Chondrocyte (in vitro differentiated cells): ENCODE data around the gene CRYBG2. TPM values are rescaled to one million over a fixed set of nuclear protein-coding genes. Genes with fewer than 3 reads are reported as not detected.

Source experiments
- DNase-seq: peaks from one replicate; pipeline ENCODE4 v3.0.0; 2021; ENCODE audit warnings: mixed read lengths, low spot score
- H3K27ac Mint-ChIP-seq: one replicate; pipeline ENCODE4 v1.8.0; 2021; ENCODE audit warnings: mild to moderate bottlenecking, moderate library complexity, mixed read lengths; ENCODE audit not compliant: unreplicated experiment
- H3K27me3 Mint-ChIP-seq: 2 replicates; pipeline ENCODE4 v1.8.0; 2021; ENCODE audit warnings: low read depth, mixed read lengths
- H3K36me3 Mint-ChIP-seq: 2 replicates; pipeline ENCODE4 v1.8.0; 2021; ENCODE audit warnings: low read depth, mixed read lengths
- H3K4me1 Mint-ChIP-seq: 2 replicates; pipeline ENCODE4 v1.8.0; 2021; ENCODE audit warnings: low read depth, mild to moderate bottlenecking, mixed read lengths
- H3K4me3 Mint-ChIP-seq: one replicate; pipeline ENCODE4 v1.8.0; 2021; ENCODE audit warnings: mild to moderate bottlenecking, moderate library complexity, mixed read lengths; ENCODE audit not compliant: unreplicated experiment
- H3K9me3 Mint-ChIP-seq: 2 replicates; pipeline ENCODE4 v1.8.0; 2021; ENCODE audit warnings: low read depth, mixed read lengths
- CTCF ChIP-seq: fragments of 200-600 bp; sonication (generic); IDR thresholded peaks from 2 replicates; pipeline ENCODE4 v1.5.0; 2021; ENCODE audit warnings: antibody characterized with exemption, mild to moderate bottlenecking, moderate library complexity
- total RNA-seq: library from RNA; stranded (reverse); gene quantifications from 3 replicates; pipeline ENCODE4 v1.2.1, GENCODE V29; 2021

The CRYBG2 gene
- total RNA-seq, 1 donor from 2014 or later: not detected

- Mint-ChIP-seq H3K27me3 (no peaks in the 10 kb centered on the region), H3K4me1 (peaks cover 5% of the 10 kb centered on the region), H3K4me3 (peak overlapping the region; percentile 42), H3K36me3 (no peaks in the 10 kb centered on the region), H3K27ac (no peak overlapping the region), H3K9me3 (no peaks in the 10 kb centered on the region)
- peak; percentile 92 for TF ChIP-seq CTCF
- DNase-seq: peak; percentile 95
Observed at GRCh38 chr1:26321315-26322041, 32.5 kb downstream of the CRYBG2 start.

GRCh38 chr1:26320896-26321295 is 33.0 kb downstream of the CRYBG2 start:
- DNase-seq: no peak
- Mint-ChIP-seq H3K4me3 (no peak overlapping the region), H3K4me1 (peaks cover 5% of the 10 kb centered on the region), H3K27me3 (no peaks in the 10 kb centered on the region), H3K36me3 (no peaks in the 10 kb centered on the region), H3K9me3 (no peaks in the 10 kb centered on the region), H3K27ac (no peak overlapping the region)
- TF ChIP-seq CTCF: no peak

GRCh38 chr1:26318338-26319064 is 35.4 kb downstream of the CRYBG2 start:
- Mint-ChIP-seq H3K9me3 (no peaks in the 10 kb centered on the region), H3K27ac (no peak overlapping the region), H3K27me3 (peaks cover 5% of the 10 kb centered on the region), H3K4me1 (peaks cover 5% of the 10 kb centered on the region), H3K36me3 (no peaks in the 10 kb centered on the region), H3K4me3 (no peak overlapping the region)
- no peak for DNase-seq
- TF ChIP-seq CTCF: no peak

- no peak for TF ChIP-seq CTCF
Observed at GRCh38 chr1:26317612-26318337, 36.2 kb downstream of the CRYBG2 start, which contains the start of gene CD52. TSS of gene CD52 (plus strand) at chr1:26317958. CDS start at chr1:26318018, 60 bp downstream.

DNA sequence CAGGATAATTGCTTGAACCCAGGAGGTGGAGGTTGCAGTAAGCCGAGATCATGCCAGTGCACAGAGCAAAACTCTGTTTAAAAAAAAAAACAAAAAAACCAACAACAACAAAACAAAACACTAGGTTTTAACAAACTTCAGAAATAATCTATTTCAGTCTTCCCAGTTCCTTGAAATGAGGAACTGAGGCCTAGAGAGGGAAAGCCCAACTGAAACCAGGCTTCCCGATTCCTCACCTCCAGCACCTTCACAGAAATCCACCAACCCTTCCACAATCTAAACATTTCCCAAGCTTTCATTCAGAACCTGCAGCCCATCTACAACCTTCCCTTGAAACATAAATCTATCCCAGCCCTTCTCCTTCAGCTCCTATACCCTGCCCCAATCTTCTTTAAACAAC is 36.8 kb downstream of the CRYBG2 start:
- DNase-seq: no peak
- peaks cover 7% of the 10 kb centered on the region for H3K27me3 Mint-ChIP-seq
- no peaks in the 10 kb centered on the region for H3K36me3 Mint-ChIP-seq
- H3K9me3 Mint-ChIP-seq: no peaks in the 10 kb centered on the region
- peaks cover 5% of the 10 kb centered on the region for H3K4me1 Mint-ChIP-seq
- H3K4me3 Mint-ChIP-seq: no peak overlapping the region
- no peak for TF ChIP-seq CTCF
- H3K27ac Mint-ChIP-seq: no peak overlapping the region

More at GRCh38 chr1:26317612-26318337, 36.2 kb downstream of the CRYBG2 start, which contains the start of gene CD52:
- Mint-ChIP-seq H3K27ac (peak within 1 kb of the TSS; percentile 15), H3K27me3 (peaks cover 7% of the 10 kb centered on the region), H3K4me1 (peaks cover 5% of the 10 kb centered on the region), H3K36me3 (no peaks in the 10 kb centered on the region), H3K4me3 (no peak within 1 kb of the TSS), H3K9me3 (no peaks in the 10 kb centered on the region)
- no peak for DNase-seq
